HEK293 (cell line): ENCODE measurements around the gene AK3.
A peak's percentile ranks its signal among the peaks of the same experiment; 100 is the strongest.

Source experiments
- CTCF ChIA-PET: fragments of 350-600 bp; formaldehyde crosslinking; extraction: SDS; loops from one replicate; lab custom pipeline; 2021; ENCODE audit warnings: antibody characterized with exemption; lab: Yijun Ruan, JAX
- POLR2A ChIA-PET: fragments of 300-600 bp; formaldehyde crosslinking; extraction: SDS; loops from one replicate; lab custom pipeline; 2020; ENCODE audit warnings: antibody characterized with exemption, inconsistent platforms; lab: Yijun Ruan, JAX
- H3K27ac ChIP-seq: fragments of 200-500 bp; sonication (Bioruptor generic); 2 replicates; pipeline ENCODE4 v1.5.1; 2014; ENCODE audit warnings: low read depth, low read length, control low read depth, inconsistent platforms; ENCODE audit errors: extremely low read depth
- H3K36me3 ChIP-seq, 2 experiments: fragments of 200-500 bp in 1 of 2; sonication (Bioruptor generic) in 1 of 2; 1 replicate in 1 of 2; 2 replicates in 1 of 2; pipeline ENCODE4 v1.5.1; 2014 to 2017; ENCODE audit warnings: inconsistent platforms in 2 of 2, low read length in 2 of 2; ENCODE audit not compliant: control insufficient read depth in 2 of 2, insufficient read depth in 1 of 2
- H3K4me1 ChIP-seq: fragments of 200-500 bp; sonication (Bioruptor generic); 2 replicates; pipeline ENCODE4 v1.5.1; 2014; ENCODE audit warnings: mild to moderate bottlenecking, low read length, inconsistent platforms; ENCODE audit not compliant: control insufficient read depth, insufficient read depth
- H3K4me3 ChIP-seq: 2 replicates; pipeline ENCODE4 v1.5.1; 2011; ENCODE audit warnings: low read depth, mild to moderate bottlenecking, control low read depth, low read length, moderate library complexity
- H3K9me3 ChIP-seq: fragments of 200-500 bp; sonication (Bioruptor generic); 2 replicates; pipeline ENCODE4 v1.5.1; 2014; ENCODE audit warnings: low read depth, low read length, inconsistent platforms; ENCODE audit not compliant: control insufficient read depth, insufficient read depth
- KLF9 ChIP-seq: fragments of 450-650 bp; formaldehyde crosslinking; IDR thresholded peaks from 2 replicates; pipeline ENCODE4 v1.5.1; 2016; ENCODE audit warnings: missing biosample characterization, missing genetic modification characterization, low read depth
- ZBTB7A ChIP-seq: fragments of 450-650 bp; formaldehyde crosslinking; IDR thresholded peaks from 2 replicates; pipeline ENCODE4 v1.5.1; 2016; ENCODE audit warnings: low read depth, missing biosample characterization, missing genetic modification characterization
- ZIC2 ChIP-seq: fragments of 450-650 bp; formaldehyde crosslinking; IDR thresholded peaks from 2 replicates; pipeline ENCODE4 v1.5.1; 2016; ENCODE audit warnings: missing biosample characterization, missing genetic modification characterization
- ZNF174 ChIP-seq: fragments of 450-650 bp; formaldehyde crosslinking; IDR thresholded peaks from 2 replicates; pipeline ENCODE4 v1.5.0; 2017; ENCODE audit warnings: missing biosample characterization, mild to moderate bottlenecking, missing genetic modification characterization
- ZNF391 ChIP-seq: fragments of 450-650 bp; formaldehyde crosslinking; IDR thresholded peaks from 2 replicates; pipeline ENCODE4 v1.5.1; 2016; ENCODE audit warnings: low read depth, missing biosample characterization, missing genetic modification characterization, borderline replicate concordance
- ZNF510 ChIP-seq: fragments of 450-650 bp; formaldehyde crosslinking; IDR thresholded peaks from 2 replicates; pipeline ENCODE4 v1.5.1; 2018; ENCODE audit warnings: mild to moderate bottlenecking, missing genetic modification characterization, missing biosample characterization; ENCODE audit not compliant: insufficient replicate concordance
- ZNF558 ChIP-seq: fragments of 450-650 bp; formaldehyde crosslinking; IDR thresholded peaks from 2 replicates; pipeline ENCODE4 v1.5.1; 2016; ENCODE audit warnings: missing biosample characterization, missing genetic modification characterization
- ZNF768 ChIP-seq: fragments of 450-650 bp; formaldehyde crosslinking; IDR thresholded peaks from 2 replicates; pipeline ENCODE4 v1.5.1; 2018; ENCODE audit warnings: missing biosample characterization, mild to moderate bottlenecking, missing genetic modification characterization
- ZNF791 ChIP-seq: fragments of 450-650 bp; formaldehyde crosslinking; IDR thresholded peaks from 2 replicates; pipeline ENCODE4 v1.5.1; 2016; ENCODE audit warnings: missing biosample characterization, missing genetic modification characterization
- TF ChIP-seq, protein P1 (sequence below): fragments of 450-650 bp; formaldehyde crosslinking; IDR thresholded peaks from 2 replicates; pipeline ENCODE4 v1.5.1; 2016; ENCODE audit warnings: missing biosample characterization, missing genetic modification characterization
- TF ChIP-seq, protein P2 (sequence below): fragments of 450-650 bp; formaldehyde crosslinking; IDR thresholded peaks from 2 replicates; pipeline ENCODE4 v1.5.1; 2016; ENCODE audit warnings: missing biosample characterization, missing genetic modification characterization
- TF ChIP-seq, protein P3 (sequence below): fragments of 450-650 bp; formaldehyde crosslinking; IDR thresholded peaks from 2 replicates; pipeline ENCODE4 v1.5.1; 2016; ENCODE audit warnings: missing biosample characterization, missing genetic modification characterization
- TF ChIP-seq, protein P4 (sequence below): fragments of 450-650 bp; formaldehyde crosslinking; IDR thresholded peaks from 2 replicates; pipeline ENCODE4 v1.5.1; 2016; ENCODE audit warnings: missing biosample characterization, missing genetic modification characterization
- TF ChIP-seq, protein P5 (sequence below): fragments of 450-650 bp; formaldehyde crosslinking; IDR thresholded peaks from 2 replicates; pipeline ENCODE4 v1.5.1; 2016; ENCODE audit warnings: missing biosample characterization, missing genetic modification characterization
- TF ChIP-seq, protein P6 (sequence below): fragments of 450-650 bp; formaldehyde crosslinking; IDR thresholded peaks from 2 replicates; pipeline ENCODE4 v1.5.1; 2016; ENCODE audit warnings: missing biosample characterization, missing genetic modification characterization

The AK3 gene

DNA sequence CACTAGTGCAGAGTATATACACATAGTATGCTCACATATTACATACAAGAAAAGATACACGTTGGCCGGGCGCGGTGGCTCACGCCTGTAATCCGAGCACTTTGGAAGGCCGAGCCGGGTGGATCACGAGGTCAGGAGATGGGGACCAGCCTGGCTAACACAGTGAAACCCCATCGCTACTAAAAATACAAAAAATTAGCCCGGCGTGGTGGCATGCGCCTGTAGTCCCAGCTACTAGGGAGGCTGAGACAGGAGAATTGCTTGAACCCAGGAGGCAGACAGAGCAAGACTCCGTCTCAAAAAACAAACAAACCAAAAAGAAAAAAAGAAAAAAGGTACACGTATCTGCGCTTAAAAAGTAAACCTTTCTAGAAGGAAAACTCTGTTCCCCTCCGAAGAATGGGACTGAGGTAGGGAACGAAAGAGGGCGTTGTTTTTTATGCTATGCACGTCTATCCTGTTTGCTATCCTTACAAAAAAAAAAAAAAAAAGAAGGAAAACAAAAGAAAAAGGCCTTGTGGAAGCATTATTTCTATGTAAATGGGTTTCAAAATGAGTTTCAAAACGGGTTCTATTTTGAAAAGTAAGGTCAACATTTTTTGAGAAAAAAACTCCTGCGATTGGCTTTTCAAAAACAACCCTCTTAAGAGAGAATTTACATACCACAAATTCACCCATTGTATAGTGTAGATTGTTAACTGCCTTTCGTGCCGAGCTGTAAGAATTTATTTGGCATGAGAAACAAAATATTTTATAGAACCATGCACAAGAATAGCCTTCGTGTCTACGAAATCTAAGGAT is 1.2 kb downstream of the AK3 start:
- POLR2A ChIA-PET: interaction anchor here (0.8 to 2.4 kb wide), 10 partner anchors 10 to 442 kb away, joined by 3 to 10 read pairs (median 6); partner anchors contain the start of genes CDC37L1, JAK2, PLPP6 and RCL1
- CTCF ChIA-PET: interaction anchor here (0.6 to 0.9 kb wide), 5 partner anchors 11 to 1739 kb away, joined by 3 to 4 read pairs (median 3); no protein-coding TSS in a partner anchor
- H3K36me3 ChIP-seq: no peaks in the 10 kb centered on the region; a peak in 1 of 3 replicates
- TF ChIP-seq ZIC2 (no peak), ZNF174 (tag by site-specific recombination) (no peak), KLF9 (0 out of 2 replicates have a peak, but pooled peaks have one; percentile 14), ZBTB7A (tag by site-specific recombination) (no peak), ZNF558 (tag by site-specific recombination) (no peak)
- TF ChIP-seq, protein P1, sequence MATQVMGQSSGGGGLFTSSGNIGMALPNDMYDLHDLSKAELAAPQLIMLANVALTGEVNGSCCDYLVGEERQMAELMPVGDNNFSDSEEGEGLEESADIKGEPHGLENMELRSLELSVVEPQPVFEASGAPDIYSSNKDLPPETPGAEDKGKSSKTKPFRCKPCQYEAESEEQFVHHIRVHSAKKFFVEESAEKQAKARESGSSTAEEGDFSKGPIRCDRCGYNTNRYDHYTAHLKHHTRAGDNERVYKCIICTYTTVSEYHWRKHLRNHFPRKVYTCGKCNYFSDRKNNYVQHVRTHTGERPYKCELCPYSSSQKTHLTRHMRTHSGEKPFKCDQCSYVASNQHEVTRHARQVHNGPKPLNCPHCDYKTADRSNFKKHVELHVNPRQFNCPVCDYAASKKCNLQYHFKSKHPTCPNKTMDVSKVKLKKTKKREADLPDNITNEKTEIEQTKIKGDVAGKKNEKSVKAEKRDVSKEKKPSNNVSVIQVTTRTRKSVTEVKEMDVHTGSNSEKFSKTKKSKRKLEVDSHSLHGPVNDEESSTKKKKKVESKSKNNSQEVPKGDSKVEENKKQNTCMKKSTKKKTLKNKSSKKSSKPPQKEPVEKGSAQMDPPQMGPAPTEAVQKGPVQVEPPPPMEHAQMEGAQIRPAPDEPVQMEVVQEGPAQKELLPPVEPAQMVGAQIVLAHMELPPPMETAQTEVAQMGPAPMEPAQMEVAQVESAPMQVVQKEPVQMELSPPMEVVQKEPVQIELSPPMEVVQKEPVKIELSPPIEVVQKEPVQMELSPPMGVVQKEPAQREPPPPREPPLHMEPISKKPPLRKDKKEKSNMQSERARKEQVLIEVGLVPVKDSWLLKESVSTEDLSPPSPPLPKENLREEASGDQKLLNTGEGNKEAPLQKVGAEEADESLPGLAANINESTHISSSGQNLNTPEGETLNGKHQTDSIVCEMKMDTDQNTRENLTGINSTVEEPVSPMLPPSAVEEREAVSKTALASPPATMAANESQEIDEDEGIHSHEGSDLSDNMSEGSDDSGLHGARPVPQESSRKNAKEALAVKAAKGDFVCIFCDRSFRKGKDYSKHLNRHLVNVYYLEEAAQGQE (tag by site-specific recombination): no peak
- TF ChIP-seq, protein P2, sequence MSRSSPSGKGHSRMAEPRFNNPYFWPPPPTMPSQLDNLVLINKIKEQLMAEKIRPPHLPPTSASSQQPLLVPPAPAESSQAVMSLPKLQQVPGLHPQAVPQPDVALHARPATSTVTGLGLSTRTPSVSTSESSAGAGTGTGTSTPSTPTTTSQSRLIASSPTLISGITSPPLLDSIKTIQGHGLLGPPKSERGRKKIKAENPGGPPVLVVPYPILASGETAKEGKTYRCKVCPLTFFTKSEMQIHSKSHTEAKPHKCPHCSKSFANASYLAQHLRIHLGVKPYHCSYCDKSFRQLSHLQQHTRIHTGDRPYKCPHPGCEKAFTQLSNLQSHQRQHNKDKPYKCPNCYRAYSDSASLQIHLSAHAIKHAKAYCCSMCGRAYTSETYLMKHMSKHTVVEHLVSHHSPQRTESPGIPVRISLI (tag by site-specific recombination): peak; percentile 74; the same call in 1 of the 2 replicates
- TF ChIP-seq, all 188 proteins: peak for 2
- H3K4me1 ChIP-seq: no peaks in the 10 kb centered on the region
- H3K27ac ChIP-seq: peak overlapping the region; percentile 89; the same call in 1 of the 2 replicates
- peak overlapping the region; percentile 86 for H3K4me3 ChIP-seq
- H3K9me3 ChIP-seq: no peaks in the 10 kb centered on the region

DNA sequence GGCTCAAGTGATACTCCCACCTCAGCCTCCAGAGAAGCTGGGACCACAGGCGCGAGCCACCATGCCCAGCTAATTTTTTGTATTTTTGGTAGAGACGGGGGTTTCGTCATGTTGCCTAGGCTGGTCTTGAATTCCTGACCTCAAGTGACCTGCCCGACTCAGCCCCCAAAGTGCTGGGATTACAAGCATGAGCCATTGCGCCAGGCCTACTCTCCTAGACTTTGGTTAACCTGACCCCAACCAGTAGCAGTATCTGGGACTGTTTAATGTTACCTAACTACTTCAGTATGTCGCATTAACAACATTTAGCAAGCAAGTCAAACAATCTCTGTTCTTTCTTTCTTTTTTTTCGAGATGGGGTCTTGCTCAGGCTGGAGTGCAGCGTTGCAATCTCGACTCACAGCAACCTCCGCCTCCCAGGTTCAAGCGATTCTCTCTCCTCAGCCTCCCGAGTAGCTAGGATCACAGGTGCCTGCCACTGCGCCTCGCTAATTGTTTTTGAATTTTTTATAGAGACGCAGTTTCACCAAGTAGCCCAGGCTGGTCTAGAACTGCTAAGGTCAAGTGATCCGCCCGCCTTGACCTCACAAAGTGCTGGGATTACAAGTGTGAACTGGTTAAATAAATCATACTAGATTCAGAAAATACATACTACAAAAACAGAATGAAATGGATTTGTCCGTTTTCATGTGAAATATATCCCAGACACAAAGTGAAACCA is 2.0 kb downstream of the AK3 start:
- no peaks in the 10 kb centered on the region; a peak in 1 of 3 replicates for H3K36me3 ChIP-seq
- H3K9me3 ChIP-seq: no peaks in the 10 kb centered on the region
- POLR2A ChIA-PET: interaction anchor here (0.8 kb wide), 1 partner anchor 99 kb away, joined by 5 read pairs; no protein-coding TSS in a partner anchor
- peak overlapping the region; percentile 86 for H3K4me3 ChIP-seq
- CTCF ChIA-PET: interaction anchor here (0.7 to 2.9 kb wide), 3 partner anchors 10 to 774 kb away, joined by 4 to 13 read pairs (median 4); no protein-coding TSS in a partner anchor
- TF ChIP-seq, protein P3, sequence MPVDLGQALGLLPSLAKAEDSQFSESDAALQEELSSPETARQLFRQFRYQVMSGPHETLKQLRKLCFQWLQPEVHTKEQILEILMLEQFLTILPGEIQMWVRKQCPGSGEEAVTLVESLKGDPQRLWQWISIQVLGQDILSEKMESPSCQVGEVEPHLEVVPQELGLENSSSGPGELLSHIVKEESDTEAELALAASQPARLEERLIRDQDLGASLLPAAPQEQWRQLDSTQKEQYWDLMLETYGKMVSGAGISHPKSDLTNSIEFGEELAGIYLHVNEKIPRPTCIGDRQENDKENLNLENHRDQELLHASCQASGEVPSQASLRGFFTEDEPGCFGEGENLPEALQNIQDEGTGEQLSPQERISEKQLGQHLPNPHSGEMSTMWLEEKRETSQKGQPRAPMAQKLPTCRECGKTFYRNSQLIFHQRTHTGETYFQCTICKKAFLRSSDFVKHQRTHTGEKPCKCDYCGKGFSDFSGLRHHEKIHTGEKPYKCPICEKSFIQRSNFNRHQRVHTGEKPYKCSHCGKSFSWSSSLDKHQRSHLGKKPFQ: peak; percentile 84
- no peak for TF ChIP-seq ZNF510 (tag by site-specific recombination)
- H3K27ac ChIP-seq: no peak overlapping the region; the same call in 1 of the 2 replicates
- no peaks in the 10 kb centered on the region for H3K4me1 ChIP-seq

DNA sequence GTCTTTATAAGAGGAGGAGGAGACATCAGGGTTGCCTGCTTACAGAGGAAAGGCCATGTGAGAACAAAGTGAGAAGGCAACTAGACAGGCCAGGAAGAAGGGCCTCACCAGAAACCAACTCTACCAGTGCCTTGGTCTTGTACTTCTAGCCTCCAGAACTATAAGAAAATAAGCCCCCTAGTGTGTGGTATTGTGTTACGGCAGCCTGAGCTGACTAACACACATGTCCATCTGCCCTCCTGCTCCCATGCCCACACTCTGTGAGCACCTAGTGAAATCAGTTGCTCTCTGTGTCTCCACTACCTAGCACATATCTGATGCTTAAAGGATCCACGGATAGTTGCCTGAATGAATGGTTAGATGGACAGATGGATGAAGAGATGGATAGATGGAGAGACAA is 6.9 kb downstream of the AK3 start:
- Histone ChIP-seq H3K4me1 (no peaks in the 10 kb centered on the region; the same call in 1 of the 2 replicates), H3K36me3 (peaks cover 0 to 2% of the 10 kb centered on the region in 2 experiments; a peak in 2 of 3 replicates), H3K9me3 (no peaks in the 10 kb centered on the region), H3K27ac (no peak overlapping the region), H3K4me3 (no peak overlapping the region)
- ChIA-PET CTCF (interaction anchor here (0.5 kb wide), 1 partner anchor 16 kb away, joined by 3 read pairs; no protein-coding TSS in a partner anchor), POLR2A (no interaction called here)
- TF ChIP-seq ZNF391 (no peak), ZNF791 (no peak), ZNF768 (tag by site-specific recombination) (no peak)
- TF ChIP-seq, protein P4, sequence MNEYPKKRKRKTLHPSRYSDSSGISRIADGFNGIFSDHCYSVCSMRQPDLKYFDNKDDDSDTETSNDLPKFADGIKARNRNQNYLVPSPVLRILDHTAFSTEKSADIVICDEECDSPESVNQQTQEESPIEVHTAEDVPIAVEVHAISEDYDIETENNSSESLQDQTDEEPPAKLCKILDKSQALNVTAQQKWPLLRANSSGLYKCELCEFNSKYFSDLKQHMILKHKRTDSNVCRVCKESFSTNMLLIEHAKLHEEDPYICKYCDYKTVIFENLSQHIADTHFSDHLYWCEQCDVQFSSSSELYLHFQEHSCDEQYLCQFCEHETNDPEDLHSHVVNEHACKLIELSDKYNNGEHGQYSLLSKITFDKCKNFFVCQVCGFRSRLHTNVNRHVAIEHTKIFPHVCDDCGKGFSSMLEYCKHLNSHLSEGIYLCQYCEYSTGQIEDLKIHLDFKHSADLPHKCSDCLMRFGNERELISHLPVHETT (tag by site-specific recombination): no peak
- TF ChIP-seq, protein P5, sequence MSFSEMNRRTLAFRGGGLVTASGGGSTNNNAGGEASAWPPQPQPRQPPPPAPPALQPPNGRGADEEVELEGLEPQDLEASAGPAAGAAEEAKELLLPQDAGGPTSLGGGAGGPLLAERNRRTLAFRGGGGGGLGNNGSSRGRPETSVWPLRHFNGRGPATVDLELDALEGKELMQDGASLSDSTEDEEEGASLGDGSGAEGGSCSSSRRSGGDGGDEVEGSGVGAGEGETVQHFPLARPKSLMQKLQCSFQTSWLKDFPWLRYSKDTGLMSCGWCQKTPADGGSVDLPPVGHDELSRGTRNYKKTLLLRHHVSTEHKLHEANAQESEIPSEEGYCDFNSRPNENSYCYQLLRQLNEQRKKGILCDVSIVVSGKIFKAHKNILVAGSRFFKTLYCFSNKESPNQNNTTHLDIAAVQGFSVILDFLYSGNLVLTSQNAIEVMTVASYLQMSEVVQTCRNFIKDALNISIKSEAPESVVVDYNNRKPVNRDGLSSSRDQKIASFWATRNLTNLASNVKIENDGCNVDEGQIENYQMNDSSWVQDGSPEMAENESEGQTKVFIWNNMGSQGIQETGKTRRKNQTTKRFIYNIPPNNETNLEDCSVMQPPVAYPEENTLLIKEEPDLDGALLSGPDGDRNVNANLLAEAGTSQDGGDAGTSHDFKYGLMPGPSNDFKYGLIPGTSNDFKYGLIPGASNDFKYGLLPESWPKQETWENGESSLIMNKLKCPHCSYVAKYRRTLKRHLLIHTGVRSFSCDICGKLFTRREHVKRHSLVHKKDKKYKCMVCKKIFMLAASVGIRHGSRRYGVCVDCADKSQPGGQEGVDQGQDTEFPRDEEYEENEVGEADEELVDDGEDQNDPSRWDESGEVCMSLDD: no peak
- TF ChIP-seq, protein P6, sequence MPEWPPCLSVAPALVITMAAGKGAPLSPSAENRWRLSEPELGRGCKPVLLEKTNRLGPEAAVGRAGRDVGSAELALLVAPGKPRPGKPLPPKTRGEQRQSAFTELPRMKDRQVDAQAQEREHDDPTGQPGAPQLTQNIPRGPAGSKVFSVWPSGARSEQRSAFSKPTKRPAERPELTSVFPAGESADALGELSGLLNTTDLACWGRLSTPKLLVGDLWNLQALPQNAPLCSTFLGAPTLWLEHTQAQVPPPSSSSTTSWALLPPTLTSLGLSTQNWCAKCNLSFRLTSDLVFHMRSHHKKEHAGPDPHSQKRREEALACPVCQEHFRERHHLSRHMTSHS (tag by site-specific recombination): no peak
